Measurements from ENCODE around the gene PRRC2B. TPM values are rescaled to one million over a fixed set of nuclear protein-coding genes. Genes with fewer than 3 reads are reported as not detected.

PRRC2B gene
- total and polyA plus RNA-seq, 2 of the 13 experiments (the other 11 are each of a cell fraction or from before 2014, with no cell fraction given): 20.8 to 37.4 TPM

DNA sequence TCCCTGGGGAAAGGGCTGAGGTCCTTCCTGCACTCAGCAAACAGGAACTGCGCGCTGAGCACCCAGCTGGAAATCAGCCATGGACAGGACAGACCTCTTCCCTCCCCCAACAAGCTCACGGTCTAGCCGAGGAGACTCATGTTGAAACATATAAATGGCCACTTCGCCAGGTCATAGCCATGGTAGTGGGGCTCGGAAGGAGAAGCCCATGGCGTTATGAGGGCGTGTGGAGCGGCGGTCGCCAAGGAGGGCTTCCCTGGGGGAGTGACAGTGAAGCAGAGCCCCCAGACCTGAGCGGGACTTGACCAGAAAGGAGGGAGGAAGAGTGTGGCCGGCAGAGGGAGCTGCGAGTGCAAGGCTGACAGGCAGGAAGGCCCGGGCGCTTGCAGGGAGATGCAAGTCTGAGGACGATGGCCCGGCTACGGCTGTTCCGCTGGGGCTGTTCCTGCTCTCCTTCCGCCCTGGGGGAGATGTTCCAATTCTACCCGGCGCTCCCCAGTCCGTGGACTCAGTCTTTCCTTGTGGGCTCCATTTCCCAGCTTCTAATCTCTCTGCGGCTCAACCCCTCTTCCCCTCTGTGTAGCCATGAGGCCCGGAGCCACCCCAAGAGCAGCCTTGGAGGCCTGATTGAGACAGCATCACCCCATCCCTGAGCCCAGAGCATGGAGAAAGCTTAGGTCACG, 43.9 kb upstream of the PRRC2B start (continued):
- TF ChIP-seq, protein P1, sequence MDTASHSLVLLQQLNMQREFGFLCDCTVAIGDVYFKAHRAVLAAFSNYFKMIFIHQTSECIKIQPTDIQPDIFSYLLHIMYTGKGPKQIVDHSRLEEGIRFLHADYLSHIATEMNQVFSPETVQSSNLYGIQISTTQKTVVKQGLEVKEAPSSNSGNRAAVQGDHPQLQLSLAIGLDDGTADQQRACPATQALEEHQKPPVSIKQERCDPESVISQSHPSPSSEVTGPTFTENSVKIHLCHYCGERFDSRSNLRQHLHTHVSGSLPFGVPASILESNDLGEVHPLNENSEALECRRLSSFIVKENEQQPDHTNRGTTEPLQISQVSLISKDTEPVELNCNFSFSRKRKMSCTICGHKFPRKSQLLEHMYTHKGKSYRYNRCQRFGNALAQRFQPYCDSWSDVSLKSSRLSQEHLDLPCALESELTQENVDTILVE (CRISPR knock-in tag; IDR thresholded peaks at IDR 0.05): no peak
- TF ChIP-seq, protein P2, sequence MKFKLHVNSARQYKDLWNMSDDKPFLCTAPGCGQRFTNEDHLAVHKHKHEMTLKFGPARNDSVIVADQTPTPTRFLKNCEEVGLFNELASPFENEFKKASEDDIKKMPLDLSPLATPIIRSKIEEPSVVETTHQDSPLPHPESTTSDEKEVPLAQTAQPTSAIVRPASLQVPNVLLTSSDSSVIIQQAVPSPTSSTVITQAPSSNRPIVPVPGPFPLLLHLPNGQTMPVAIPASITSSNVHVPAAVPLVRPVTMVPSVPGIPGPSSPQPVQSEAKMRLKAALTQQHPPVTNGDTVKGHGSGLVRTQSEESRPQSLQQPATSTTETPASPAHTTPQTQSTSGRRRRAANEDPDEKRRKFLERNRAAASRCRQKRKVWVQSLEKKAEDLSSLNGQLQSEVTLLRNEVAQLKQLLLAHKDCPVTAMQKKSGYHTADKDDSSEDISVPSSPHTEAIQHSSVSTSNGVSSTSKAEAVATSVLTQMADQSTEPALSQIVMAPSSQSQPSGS (CRISPR knock-in tag; IDR thresholded peaks at IDR 0.05): peak; percentile 29; the same call in 1 of the 2 replicates
- TF ChIP-seq, protein P3, sequence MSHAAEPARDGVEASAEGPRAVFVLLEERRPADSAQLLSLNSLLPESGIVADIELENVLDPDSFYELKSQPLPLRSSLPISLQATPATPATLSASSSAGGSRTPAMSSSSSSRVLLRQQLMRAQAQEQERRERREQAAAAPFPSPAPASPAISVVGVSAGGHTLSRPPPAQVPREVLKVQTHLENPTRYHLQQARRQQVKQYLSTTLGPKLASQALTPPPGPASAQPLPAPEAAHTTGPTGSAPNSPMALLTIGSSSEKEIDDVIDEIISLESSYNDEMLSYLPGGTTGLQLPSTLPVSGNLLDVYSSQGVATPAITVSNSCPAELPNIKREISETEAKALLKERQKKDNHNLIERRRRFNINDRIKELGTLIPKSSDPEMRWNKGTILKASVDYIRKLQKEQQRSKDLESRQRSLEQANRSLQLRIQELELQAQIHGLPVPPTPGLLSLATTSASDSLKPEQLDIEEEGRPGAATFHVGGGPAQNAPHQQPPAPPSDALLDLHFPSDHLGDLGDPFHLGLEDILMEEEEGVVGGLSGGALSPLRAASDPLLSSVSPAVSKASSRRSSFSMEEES (CRISPR knock-in tag; IDR thresholded peaks at IDR 0.05): no peak
- TF ChIP-seq, protein P4, sequence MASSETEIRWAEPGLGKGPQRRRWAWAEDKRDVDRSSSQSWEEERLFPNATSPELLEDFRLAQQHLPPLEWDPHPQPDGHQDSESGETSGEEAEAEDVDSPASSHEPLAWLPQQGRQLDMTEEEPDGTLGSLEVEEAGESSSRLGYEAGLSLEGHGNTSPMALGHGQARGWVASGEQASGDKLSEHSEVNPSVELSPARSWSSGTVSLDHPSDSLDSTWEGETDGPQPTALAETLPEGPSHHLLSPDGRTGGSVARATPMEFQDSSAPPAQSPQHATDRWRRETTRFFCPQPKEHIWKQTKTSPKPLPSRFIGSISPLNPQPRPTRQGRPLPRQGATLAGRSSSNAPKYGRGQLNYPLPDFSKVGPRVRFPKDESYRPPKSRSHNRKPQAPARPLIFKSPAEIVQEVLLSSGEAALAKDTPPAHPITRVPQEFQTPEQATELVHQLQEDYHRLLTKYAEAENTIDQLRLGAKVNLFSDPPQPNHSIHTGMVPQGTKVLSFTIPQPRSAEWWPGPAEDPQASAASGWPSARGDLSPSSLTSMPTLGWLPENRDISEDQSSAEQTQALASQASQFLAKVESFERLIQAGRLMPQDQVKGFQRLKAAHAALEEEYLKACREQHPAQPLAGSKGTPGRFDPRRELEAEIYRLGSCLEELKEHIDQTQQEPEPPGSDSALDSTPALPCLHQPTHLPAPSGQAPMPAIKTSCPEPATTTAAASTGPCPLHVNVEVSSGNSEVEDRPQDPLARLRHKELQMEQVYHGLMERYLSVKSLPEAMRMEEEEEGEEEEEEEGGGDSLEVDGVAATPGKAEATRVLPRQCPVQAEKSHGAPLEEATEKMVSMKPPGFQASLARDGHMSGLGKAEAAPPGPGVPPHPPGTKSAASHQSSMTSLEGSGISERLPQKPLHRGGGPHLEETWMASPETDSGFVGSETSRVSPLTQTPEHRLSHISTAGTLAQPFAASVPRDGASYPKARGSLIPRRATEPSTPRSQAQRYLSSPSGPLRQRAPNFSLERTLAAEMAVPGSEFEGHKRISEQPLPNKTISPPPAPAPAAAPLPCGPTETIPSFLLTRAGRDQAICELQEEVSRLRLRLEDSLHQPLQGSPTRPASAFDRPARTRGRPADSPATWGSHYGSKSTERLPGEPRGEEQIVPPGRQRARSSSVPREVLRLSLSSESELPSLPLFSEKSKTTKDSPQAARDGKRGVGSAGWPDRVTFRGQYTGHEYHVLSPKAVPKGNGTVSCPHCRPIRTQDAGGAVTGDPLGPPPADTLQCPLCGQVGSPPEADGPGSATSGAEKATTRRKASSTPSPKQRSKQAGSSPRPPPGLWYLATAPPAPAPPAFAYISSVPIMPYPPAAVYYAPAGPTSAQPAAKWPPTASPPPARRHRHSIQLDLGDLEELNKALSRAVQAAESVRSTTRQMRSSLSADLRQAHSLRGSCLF (CRISPR knock-in tag; IDR thresholded peaks at IDR 0.05; ENCODE audit: borderline replicate concordance): no peak
- 0 out of 2 replicates have a peak, but pooled peaks have one; percentile 72 for TF ChIP-seq KDM3A (CRISPR knock-in tag; IDR thresholded peaks at IDR 0.05; ENCODE audit: low read depth)
- TF ChIP-seq ZFP36 (IDR thresholded peaks at IDR 0.05; ENCODE audit: borderline replicate concordance, low read depth, low read length, partially characterized antibody): no peak
- no peak for TF ChIP-seq LCORL (IDR thresholded peaks at IDR 0.05)
- TF ChIP-seq LCORL (CRISPR knock-in tag; IDR thresholded peaks at IDR 0.05): no peak
- TF ChIP-seq PCBP1 (IDR thresholded peaks at IDR 0.05; ENCODE audit: borderline replicate concordance, low read depth, low read length): no peak
- TF ChIP-seq, protein P5, sequence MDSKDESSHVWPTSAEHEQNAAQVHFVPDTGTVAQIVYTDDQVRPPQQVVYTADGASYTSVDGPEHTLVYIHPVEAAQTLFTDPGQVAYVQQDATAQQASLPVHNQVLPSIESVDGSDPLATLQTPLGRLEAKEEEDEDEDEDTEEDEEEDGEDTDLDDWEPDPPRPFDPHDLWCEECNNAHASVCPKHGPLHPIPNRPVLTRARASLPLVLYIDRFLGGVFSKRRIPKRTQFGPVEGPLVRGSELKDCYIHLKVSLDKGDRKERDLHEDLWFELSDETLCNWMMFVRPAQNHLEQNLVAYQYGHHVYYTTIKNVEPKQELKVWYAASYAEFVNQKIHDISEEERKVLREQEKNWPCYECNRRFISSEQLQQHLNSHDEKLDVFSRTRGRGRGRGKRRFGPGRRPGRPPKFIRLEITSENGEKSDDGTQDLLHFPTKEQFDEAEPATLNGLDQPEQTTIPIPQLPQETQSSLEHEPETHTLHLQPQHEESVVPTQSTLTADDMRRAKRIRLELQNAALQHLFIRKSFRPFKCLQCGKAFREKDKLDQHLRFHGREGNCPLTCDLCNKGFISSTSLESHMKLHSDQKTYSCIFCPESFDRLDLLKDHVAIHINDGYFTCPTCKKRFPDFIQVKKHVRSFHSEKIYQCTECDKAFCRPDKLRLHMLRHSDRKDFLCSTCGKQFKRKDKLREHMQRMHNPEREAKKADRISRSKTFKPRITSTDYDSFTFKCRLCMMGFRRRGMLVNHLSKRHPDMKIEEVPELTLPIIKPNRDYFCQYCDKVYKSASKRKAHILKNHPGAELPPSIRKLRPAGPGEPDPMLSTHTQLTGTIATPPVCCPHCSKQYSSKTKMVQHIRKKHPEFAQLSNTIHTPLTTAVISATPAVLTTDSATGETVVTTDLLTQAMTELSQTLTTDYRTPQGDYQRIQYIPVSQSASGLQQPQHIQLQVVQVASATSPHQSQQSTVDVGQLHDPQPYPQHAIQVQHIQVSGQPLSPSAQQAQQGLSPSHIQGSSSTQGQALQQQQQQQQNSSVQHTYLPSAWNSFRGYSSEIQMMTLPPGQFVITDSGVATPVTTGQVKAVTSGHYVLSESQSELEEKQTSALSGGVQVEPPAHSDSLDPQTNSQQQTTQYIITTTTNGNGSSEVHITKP (CRISPR knock-in tag; IDR thresholded peaks at IDR 0.05; ENCODE audit: low read depth): no peak
- TF ChIP-seq ARNT2 (CRISPR knock-in tag; IDR thresholded peaks at IDR 0.05; ENCODE audit: low read depth): no peak
- TF ChIP-seq, protein P6, sequence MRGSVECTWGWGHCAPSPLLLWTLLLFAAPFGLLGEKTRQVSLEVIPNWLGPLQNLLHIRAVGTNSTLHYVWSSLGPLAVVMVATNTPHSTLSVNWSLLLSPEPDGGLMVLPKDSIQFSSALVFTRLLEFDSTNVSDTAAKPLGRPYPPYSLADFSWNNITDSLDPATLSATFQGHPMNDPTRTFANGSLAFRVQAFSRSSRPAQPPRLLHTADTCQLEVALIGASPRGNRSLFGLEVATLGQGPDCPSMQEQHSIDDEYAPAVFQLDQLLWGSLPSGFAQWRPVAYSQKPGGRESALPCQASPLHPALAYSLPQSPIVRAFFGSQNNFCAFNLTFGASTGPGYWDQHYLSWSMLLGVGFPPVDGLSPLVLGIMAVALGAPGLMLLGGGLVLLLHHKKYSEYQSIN (CRISPR knock-in tag; IDR thresholded peaks at IDR 0.05; ENCODE audit: borderline replicate concordance): no peak
- TF ChIP-seq RBM39 (IDR thresholded peaks at IDR 0.05; ENCODE audit: low read depth, low read length, poor library complexity, severe bottlenecking): no peak
- no peak for TF ChIP-seq RAD51 (IDR thresholded peaks at IDR 0.05; ENCODE audit: borderline replicate concordance)
